ENCODE data around the gene OR1M1. TPM values are rescaled to one million over a fixed set of nuclear protein-coding genes. Genes with fewer than 3 reads are reported as not detected.
A peak's percentile ranks its signal among the peaks of the same experiment; 100 is the strongest.

The OR1M1 gene
- polyA plus RNA-seq, 3 donors = not detected

DNA sequence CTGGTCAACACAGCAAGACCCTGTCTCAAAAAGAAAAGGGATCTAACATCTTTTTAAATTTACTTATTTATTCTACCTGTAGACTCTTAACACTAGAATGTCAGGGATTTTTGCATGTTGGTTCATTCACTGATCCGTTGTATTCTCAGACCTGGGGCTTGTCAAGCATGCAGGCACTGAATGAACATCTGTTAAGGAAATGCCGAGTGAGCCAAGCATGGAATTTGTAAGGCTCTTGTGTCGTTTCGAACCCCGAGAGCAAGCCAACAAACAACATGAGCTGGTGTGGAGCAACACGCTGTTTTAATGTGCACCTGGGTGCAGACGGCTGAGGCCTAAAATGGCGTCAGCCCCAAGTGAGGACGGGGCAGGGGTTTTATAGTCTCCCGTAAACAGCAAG lies 10.0 kb upstream of the OR1M1 start:
- Histone ChIP-seq H3K4me1 (ENCODE audit: control insufficient read depth in 1 of 2, insufficient read depth in 2 of 2, low read length in 2 of 2) (no peaks in the 10 kb centered on the region), H3K27me3 (ENCODE audit: control insufficient read depth in 2 of 2, insufficient read depth in 2 of 2, low read length in 2 of 2) (no peaks in the 10 kb centered on the region), H3K4me2 (replicated peaks; ENCODE audit: extremely low read depth, low read length, poor library complexity, severe bottlenecking) (no peak overlapping the region), H3K79me2 (ENCODE audit: insufficient read depth, low read length) (no peaks in the 10 kb centered on the region), H4K20me1 (ENCODE audit: insufficient read depth, low read length) (no peaks in the 10 kb centered on the region), H3K36me3 (replicated peaks in 1 of 2; ENCODE audit: control insufficient read depth in 1 of 2, insufficient read depth in 2 of 2, low read length in 2 of 2) (no peaks in the 10 kb centered on the region), H3K9me3 (replicated peaks in 1 of 2; ENCODE audit: control insufficient read depth in 1 of 2, insufficient read depth in 1 of 2, low read length in 2 of 2) (no peaks in the 10 kb centered on the region), H3K9ac (ENCODE audit: insufficient read depth, low read length, poor library complexity, severe bottlenecking) (no peak overlapping the region), H2AFZ (ENCODE audit: insufficient read depth, low read depth, low read length, poor library complexity, severe bottlenecking) (no peak overlapping the region), H3K4me3 (replicated peaks in 1 of 3; ENCODE audit: low read depth in 2 of 3, low read length in 3 of 3) (no peak overlapping the region), H3K27ac (ENCODE audit: low read depth in 1 of 2, low read length in 2 of 2) (no peak overlapping the region)
- H3K27ac Mint-ChIP-seq = peak overlapping the region in 1 of 7 donors; percentile 31
- H3K4me1 Mint-ChIP-seq = no peaks in the 10 kb centered on the region
- no peak overlapping the region for H3K4me3 Mint-ChIP-seq
- intact Hi-C loops (cut with micrococcal nuclease) = loop anchor here in 1 of 2 donors (10.0 kb wide), 1 partner anchor 492 kb away; no protein-coding TSS in a partner anchor
- 97% methylated on average over 10 of the region's 10 CpGs for WGBS (ENCODE audit: insufficient coverage)
- TF ChIP-seq, protein P1, sequence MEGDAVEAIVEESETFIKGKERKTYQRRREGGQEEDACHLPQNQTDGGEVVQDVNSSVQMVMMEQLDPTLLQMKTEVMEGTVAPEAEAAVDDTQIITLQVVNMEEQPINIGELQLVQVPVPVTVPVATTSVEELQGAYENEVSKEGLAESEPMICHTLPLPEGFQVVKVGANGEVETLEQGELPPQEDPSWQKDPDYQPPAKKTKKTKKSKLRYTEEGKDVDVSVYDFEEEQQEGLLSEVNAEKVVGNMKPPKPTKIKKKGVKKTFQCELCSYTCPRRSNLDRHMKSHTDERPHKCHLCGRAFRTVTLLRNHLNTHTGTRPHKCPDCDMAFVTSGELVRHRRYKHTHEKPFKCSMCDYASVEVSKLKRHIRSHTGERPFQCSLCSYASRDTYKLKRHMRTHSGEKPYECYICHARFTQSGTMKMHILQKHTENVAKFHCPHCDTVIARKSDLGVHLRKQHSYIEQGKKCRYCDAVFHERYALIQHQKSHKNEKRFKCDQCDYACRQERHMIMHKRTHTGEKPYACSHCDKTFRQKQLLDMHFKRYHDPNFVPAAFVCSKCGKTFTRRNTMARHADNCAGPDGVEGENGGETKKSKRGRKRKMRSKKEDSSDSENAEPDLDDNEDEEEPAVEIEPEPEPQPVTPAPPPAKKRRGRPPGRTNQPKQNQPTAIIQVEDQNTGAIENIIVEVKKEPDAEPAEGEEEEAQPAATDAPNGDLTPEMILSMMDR (IDR thresholded peaks at IDR 0.05) = no peak
- H3K9me3 Mint-ChIP-seq = no peaks in the 10 kb centered on the region
- H3K36me3 Mint-ChIP-seq = no peaks in the 10 kb centered on the region
- DNase-seq = no peak
- peaks cover 0 to 10% (median 0%) of the 10 kb centered on the region in 3 donors for H3K27me3 Mint-ChIP-seq (ENCODE audit: low read depth in 3 of 3)

DNA sequence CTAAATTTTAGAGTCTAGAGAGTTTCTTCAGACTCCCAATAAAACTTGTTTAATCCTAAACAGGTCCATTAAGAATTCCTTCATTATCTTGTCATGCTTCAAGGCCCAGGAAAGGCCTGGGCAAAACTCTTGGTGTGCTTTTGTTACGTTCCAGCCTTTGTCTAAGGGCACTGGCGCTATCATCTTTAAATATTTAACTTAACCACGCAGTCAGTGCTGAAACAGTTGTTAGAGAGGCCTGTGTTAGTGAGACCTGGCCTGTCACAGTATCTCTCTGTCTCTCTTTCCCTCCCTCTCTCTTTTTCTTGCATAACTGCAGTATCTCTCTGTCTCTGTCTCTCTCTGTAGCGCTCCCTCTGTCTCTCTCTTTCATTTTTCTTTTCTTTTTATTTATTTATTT lies 8.2 kb upstream of the OR1M1 start:
- no peak overlapping the region for H3K4me3 Mint-ChIP-seq
- intact Hi-C loops (cut with micrococcal nuclease) = loop anchor here in 1 of 2 donors (10.0 kb wide), 1 partner anchor 494 kb away; no protein-coding TSS in a partner anchor
- H3K9me3 Mint-ChIP-seq = no peaks in the 10 kb centered on the region
- Histone ChIP-seq H3K36me3 (replicated peaks in 1 of 2; ENCODE audit: control insufficient read depth in 1 of 2, insufficient read depth in 2 of 2, low read length in 2 of 2) (no peaks in the 10 kb centered on the region), H3K9ac (ENCODE audit: insufficient read depth, low read length, poor library complexity, severe bottlenecking) (no peak overlapping the region), H3K4me2 (replicated peaks; ENCODE audit: extremely low read depth, low read length, poor library complexity, severe bottlenecking) (no peak overlapping the region), H3K4me1 (ENCODE audit: control insufficient read depth in 1 of 2, insufficient read depth in 2 of 2, low read length in 2 of 2) (no peaks in the 10 kb centered on the region), H4K20me1 (ENCODE audit: insufficient read depth, low read length) (no peaks in the 10 kb centered on the region), H3K79me2 (ENCODE audit: insufficient read depth, low read length) (no peaks in the 10 kb centered on the region), H3K4me3 (replicated peaks in 1 of 3; ENCODE audit: low read depth in 2 of 3, low read length in 3 of 3) (no peak overlapping the region), H3K27ac (ENCODE audit: low read depth in 1 of 2, low read length in 2 of 2) (no peak overlapping the region), H2AFZ (ENCODE audit: insufficient read depth, low read depth, low read length, poor library complexity, severe bottlenecking) (no peak overlapping the region), H3K9me3 (replicated peaks in 1 of 2; ENCODE audit: control insufficient read depth in 1 of 2, insufficient read depth in 1 of 2, low read length in 2 of 2) (no peaks in the 10 kb centered on the region), H3K27me3 (ENCODE audit: control insufficient read depth in 2 of 2, insufficient read depth in 2 of 2, low read length in 2 of 2) (no peaks in the 10 kb centered on the region)
- peaks cover 0 to 10% (median 4%) of the 10 kb centered on the region in 3 donors for H3K27me3 Mint-ChIP-seq (ENCODE audit: low read depth in 3 of 3)
- DNase-seq = no peak
- H3K36me3 Mint-ChIP-seq = no peaks in the 10 kb centered on the region
- no peaks in the 10 kb centered on the region for H3K4me1 Mint-ChIP-seq
- peak overlapping the region in 1 of 7 donors; percentile 26 for H3K27ac Mint-ChIP-seq
- TF ChIP-seq, protein P1 (IDR thresholded peaks at IDR 0.05) = no peak
- no CpG with 5 or more reads among the region's 4 CpGs for WGBS (ENCODE audit: insufficient coverage)

Measured in CD14-positive monocyte (primary cell).